ENCODE results near the gene UNC5A.

UNC5A gene

GRCh38 chr5:176787676-176788075 lies 22.7 kb upstream of the UNC5A start:
- TF ChIP-seq FOXM1 (IDR thresholded peaks at IDR 0.05; ENCODE audit: borderline replicate concordance, low read depth) (no peak), TAF1 (IDR thresholded peaks at IDR 0.05; ENCODE audit: low read depth) (no peak), EGR1 (IDR thresholded peaks at IDR 0.05) (no peak), YY1 (IDR thresholded peaks at IDR 0.05; ENCODE audit: low read depth) (no peak), EP300 (IDR thresholded peaks at IDR 0.05; ENCODE audit: borderline replicate concordance) (no peak), CEBPB (IDR thresholded peaks at IDR 0.05) (no peak), ZBTB7A (IDR thresholded peaks at IDR 0.05; ENCODE audit: low read depth) (no peak)

GRCh38 chr5:176788091-176788490 lies 22.3 kb upstream of the UNC5A start:
- TF ChIP-seq EP300 (IDR thresholded peaks at IDR 0.05; ENCODE audit: borderline replicate concordance) (no peak), REST (IDR thresholded peaks at IDR 0.05; ENCODE audit: low read depth) (no peak), FOXM1 (IDR thresholded peaks at IDR 0.05; ENCODE audit: borderline replicate concordance, low read depth) (no peak), ZBTB7A (IDR thresholded peaks at IDR 0.05; ENCODE audit: low read depth) (no peak)
- TF ChIP-seq, protein P1, sequence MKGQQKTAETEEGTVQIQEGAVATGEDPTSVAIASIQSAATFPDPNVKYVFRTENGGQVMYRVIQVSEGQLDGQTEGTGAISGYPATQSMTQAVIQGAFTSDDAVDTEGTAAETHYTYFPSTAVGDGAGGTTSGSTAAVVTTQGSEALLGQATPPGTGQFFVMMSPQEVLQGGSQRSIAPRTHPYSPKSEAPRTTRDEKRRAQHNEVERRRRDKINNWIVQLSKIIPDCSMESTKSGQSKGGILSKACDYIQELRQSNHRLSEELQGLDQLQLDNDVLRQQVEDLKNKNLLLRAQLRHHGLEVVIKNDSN (IDR thresholded peaks at IDR 0.05): no peak

DNA sequence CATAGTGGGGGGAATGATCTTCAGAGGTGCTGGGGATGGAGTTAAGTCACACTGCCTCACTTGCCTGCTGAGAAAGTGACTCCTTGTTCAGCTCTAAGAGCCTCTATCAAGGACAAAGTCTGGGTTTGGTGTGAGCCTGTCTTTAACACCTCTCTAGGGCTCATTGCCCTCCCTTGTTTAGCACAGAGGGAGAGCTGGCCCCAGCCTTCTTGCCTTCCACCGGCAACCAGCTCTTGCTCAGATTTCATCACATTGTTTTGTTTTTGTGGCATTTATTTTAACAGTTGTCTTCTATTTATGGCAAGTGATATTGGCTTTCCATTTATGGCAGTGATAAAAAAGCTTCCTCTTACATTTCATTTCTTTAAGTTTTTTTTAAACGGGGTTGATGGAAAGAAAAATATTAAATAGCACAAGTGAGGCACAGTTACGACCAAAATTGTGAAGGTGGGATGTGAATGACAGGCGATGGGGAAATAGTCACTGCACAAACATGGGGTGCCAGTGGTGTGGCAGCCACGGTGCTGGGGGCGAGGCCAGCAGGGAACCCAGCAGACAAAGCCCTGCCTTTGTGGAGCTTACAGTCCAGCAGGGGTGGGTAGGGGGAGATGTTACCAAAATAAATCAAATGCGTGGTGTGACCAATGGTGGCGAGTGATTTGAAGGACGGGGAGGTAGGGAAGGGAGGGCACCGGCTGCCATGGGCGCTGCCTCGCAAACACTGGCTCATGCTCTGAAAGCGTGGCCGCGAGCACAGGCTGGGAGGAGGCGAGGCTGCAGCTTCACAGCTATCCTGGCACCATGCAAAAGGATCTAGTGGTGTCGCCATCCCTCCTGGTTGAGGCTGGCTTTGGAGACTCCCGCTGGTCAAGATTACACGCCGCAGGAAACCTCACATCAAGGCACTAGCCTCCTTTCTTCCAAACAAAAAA lies 21.2 kb upstream of the UNC5A start:
- TF ChIP-seq MAX (IDR thresholded peaks at IDR 0.05): peak; percentile 27; the same call in 1 of the 2 replicates
- no peak for TF ChIP-seq EP300 (IDR thresholded peaks at IDR 0.05; ENCODE audit: borderline replicate concordance)
- TF ChIP-seq EGR1 (IDR thresholded peaks at IDR 0.05): no peak

GRCh38 chr5:176789873-176790615 lies 20.3 kb upstream of the UNC5A start:
- no peak for TF ChIP-seq RAD21 (IDR thresholded peaks at IDR 0.05; ENCODE audit: low read depth)
- no peak for TF ChIP-seq MAX (IDR thresholded peaks at IDR 0.05)
- no peak for TF ChIP-seq CREB1 (IDR thresholded peaks at IDR 0.05; ENCODE audit: low read depth)
- no peak for TF ChIP-seq ZBTB7A (IDR thresholded peaks at IDR 0.05; ENCODE audit: low read depth)
- no peak for TF ChIP-seq TCF12 (IDR thresholded peaks at IDR 0.05; ENCODE audit: low read depth)
- no peak for TF ChIP-seq FOXM1 (IDR thresholded peaks at IDR 0.05; ENCODE audit: borderline replicate concordance, low read depth)
- no peak for TF ChIP-seq REST (IDR thresholded peaks at IDR 0.05; ENCODE audit: low read depth)
- no peak for TF ChIP-seq EP300 (IDR thresholded peaks at IDR 0.05; ENCODE audit: borderline replicate concordance)
- no peak for TF ChIP-seq NFIC (IDR thresholded peaks at IDR 0.05)
- TF ChIP-seq TEAD4 (IDR thresholded peaks at IDR 0.05): no peak
- no peak for TF ChIP-seq EGR1 (IDR thresholded peaks at IDR 0.05)
- no peak for TF ChIP-seq TAF1 (IDR thresholded peaks at IDR 0.05; ENCODE audit: low read depth)
- TF ChIP-seq CEBPB (IDR thresholded peaks at IDR 0.05): no peak
- TF ChIP-seq, protein P1 (IDR thresholded peaks at IDR 0.05): no peak

DNA sequence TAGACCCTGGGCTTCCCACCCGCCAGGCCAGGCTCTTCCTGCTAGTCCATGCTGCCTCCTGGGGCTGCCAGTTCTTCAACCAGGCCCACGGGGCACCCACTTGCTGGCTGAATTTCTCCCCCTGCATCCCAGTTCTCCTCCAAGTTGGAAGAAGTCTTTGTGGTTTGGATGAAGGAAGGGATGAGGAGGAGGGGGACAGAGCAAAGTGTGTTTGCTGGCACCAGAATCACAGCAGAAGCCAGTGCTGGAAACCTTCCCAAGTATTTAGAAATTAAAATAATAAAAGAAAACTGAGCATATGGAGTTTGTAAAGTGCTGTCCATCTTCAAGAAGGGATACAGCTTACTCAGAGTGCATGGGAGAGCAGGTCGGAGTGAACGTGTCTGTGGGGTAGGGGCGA lies 19.4 kb upstream of the UNC5A start:
- TF ChIP-seq NFIC (IDR thresholded peaks at IDR 0.05) (no peak), RAD21 (IDR thresholded peaks at IDR 0.05; ENCODE audit: low read depth) (no peak), EGR1 (IDR thresholded peaks at IDR 0.05) (no peak), MAX (IDR thresholded peaks at IDR 0.05) (no peak), TCF12 (IDR thresholded peaks at IDR 0.05; ENCODE audit: low read depth) (no peak), TEAD4 (IDR thresholded peaks at IDR 0.05) (no peak), FOXM1 (IDR thresholded peaks at IDR 0.05; ENCODE audit: borderline replicate concordance, low read depth) (no peak), REST (IDR thresholded peaks at IDR 0.05; ENCODE audit: low read depth) (no peak), CREB1 (IDR thresholded peaks at IDR 0.05; ENCODE audit: low read depth) (no peak)
- TF ChIP-seq, protein P1 (IDR thresholded peaks at IDR 0.05): no peak

Data from Ishikawa (cell line).